Stomach (tissue), 9 donors: Measurements from ENCODE around the gene HOXA6. TPM values are rescaled to one million over a fixed set of nuclear protein-coding genes. Genes with fewer than 3 reads are reported as not detected.

Experiments
- DNase-seq, 2 donors: peaks; one replicate each; pipeline versions ENCODE4 v3.0.0 to v3.0.0-alpha.2; 2013 to 2019
- H3K27ac ChIP-seq, 5 donors: fragments of 200-600 bp in 4 of 5; sonication (generic) in 4 of 5; one replicate each; pipeline ENCODE4 v1.5.1; 2013 to 2019; ENCODE audit warnings: mild to moderate bottlenecking in 1 of 5, moderate library complexity in 1 of 5
- H3K27me3 ChIP-seq, 3 donors: fragments of 200-600 bp; sonication (generic); one replicate each; pipeline ENCODE4 v1.5.1; 2017 to 2019; ENCODE audit warnings: mixed run types in 1 of 3
- H3K36me3 ChIP-seq, 4 donors: fragments of 200-600 bp; sonication (generic); 1 replicate in 3 of 4; 2 replicates in 1 of 4; pipeline ENCODE4 v1.5.1; 2016 to 2019
- H3K4me1 ChIP-seq, 4 donors: fragments of 200-600 bp; sonication (generic); one replicate each; pipeline ENCODE4 v1.5.1; 2016 to 2019
- H3K4me3 ChIP-seq, 4 donors: fragments of 200-600 bp; sonication (generic) in 3 of 4; one replicate each; pipeline ENCODE4 v1.5.1; 2016 to 2019; ENCODE audit warnings: mild to moderate bottlenecking in 1 of 4
- H3K9me3 ChIP-seq, 4 donors: fragments of 200-600 bp; sonication (generic); one replicate each; pipeline ENCODE4 v1.5.1; 2016 to 2019
- EP300 ChIP-seq: sonication (generic); formaldehyde crosslinking; IDR thresholded peaks from one replicate; pipeline ENCODE4 v1.6.1; 2017; ENCODE audit warnings: antibody characterized with exemption
- POLR2A ChIP-seq, 4 donors: fragments of 450-650 bp; IDR thresholded peaks; one replicate each; pipeline ENCODE4 v1.6.1; 2016; ENCODE audit warnings: antibody characterized with exemption in 4 of 4, control low read depth in 2 of 4, mild to moderate bottlenecking in 1 of 4, moderate library complexity in 1 of 4
- POLR2AphosphoS5 ChIP-seq, 3 donors: sonication (generic); formaldehyde crosslinking; IDR thresholded peaks; one replicate each; pipeline ENCODE4 v1.6.1; 2016; ENCODE audit warnings: antibody characterized with exemption in 3 of 3
- WGBS, 5 donors: extraction: QIAGEN DNeasy Blood & Tissue Kit in 3 of 5; methylation state at CpG; one replicate each; pipeline versions ENCODE4 v1.1.5 to v1.1.7; 2013 to 2018; 5-methylcytosine and 5-hydroxymethylcytosine counted together
- intact Hi-C: fragments of 100-400 bp; cut with DNase I; formaldehyde crosslinking; loops from one replicate; pipeline ENCODE4 v1.15.1; 2023; ENCODE audit warnings: low total_unique reads
- polyA plus RNA-seq, 3 donors: library from polyadenylated mRNA; stranded (reverse); fragments of 200-250 nt; gene quantifications; one replicate each; pipeline ENCODE4 v1.2.3, GENCODE V29; 2013
- total RNA-seq, 5 donors: library from RNA; depleted of rRNA; stranded (reverse); fragments of >200 nt; gene quantifications; one replicate each; pipeline versions ENCODE4 v1.1.0 to v1.2.3, GENCODE V29; 2014 to 2016
- TF ChIP-seq, protein P1 (sequence below), 7 experiments: fragments of 450-650 bp in 4 of 7; fragments of 200-600 bp in 3 of 7; sonication (generic) in 3 of 7; IDR thresholded peaks; one replicate each; pipeline ENCODE4 v1.5.1; 2016 to 2019; ENCODE audit warnings: antibody characterized with exemption in 7 of 7, control low read depth in 2 of 7, mild to moderate bottlenecking in 1 of 7
- donor health status: healthy with polysubstance abuse.
- donor health status: Bipolar disorder and iron deficiency.
- donor health status: healthy.

HOXA6 gene
- total and polyA plus RNA-seq, 8 donors, result 0.81 to 12.7 (median 3.7) TPM; not detected in 5

DNA sequence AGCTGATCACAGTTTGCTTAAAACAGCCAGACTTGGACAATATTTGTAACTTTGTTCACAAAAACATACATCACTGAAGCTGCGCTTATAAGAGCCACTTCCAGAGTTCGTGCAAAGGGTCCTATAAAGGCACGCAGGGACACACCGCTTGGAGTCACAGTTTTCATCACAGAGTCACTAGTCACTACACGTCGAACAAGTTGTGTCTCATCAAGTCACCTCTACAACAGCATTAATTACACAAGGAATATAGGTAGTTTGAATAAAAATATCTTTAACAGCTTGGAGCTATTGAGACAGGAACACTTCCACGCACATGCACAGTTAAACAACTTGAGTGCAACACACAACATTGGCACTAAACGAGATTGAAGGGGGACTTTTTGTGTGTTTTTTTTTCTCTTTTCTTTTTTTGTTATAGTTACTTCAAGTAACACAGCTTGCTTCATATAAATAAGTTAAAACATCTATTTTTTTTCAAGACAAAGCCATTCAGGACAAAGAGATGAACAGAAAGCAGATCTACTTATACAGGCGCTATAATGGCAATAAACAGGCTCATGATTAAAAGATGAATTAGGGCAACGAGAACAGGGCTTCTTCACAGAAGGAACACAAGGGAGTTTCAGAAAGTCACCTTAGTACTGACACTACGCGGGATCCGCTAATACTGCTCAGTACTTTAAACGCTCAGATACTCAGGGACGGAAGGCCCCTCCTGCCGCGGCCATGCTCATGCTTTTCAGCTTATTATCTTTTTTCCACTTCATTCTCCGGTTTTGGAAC is 6.2 kb downstream of the HOXA6 start:
- Histone ChIP-seq H3K27ac (peak overlapping the region; percentile 87 to 99 (median 94)), H3K27me3 (peaks cover 0 to 92% (median 64%) of the 10 kb centered on the region in 3 donors), H3K4me1 (peaks cover 0 to 44% (median 13%) of the 10 kb centered on the region in 4 donors), H3K9me3 (peaks cover 0 to 16% (median 0%) of the 10 kb centered on the region in 4 donors), H3K4me3 (peak overlapping the region; percentile 54 to 67 (median 64)), H3K36me3 (peaks cover 0 to 5% (median 0%) of the 10 kb centered on the region in 4 donors)
- WGBS, 5 donors, result 61 to 80% (median 70%) methylated on average over 18 of the region's 18 CpGs
- intact Hi-C loops, result no loop called here
- no peak for DNase-seq
- TF ChIP-seq, protein P1, sequence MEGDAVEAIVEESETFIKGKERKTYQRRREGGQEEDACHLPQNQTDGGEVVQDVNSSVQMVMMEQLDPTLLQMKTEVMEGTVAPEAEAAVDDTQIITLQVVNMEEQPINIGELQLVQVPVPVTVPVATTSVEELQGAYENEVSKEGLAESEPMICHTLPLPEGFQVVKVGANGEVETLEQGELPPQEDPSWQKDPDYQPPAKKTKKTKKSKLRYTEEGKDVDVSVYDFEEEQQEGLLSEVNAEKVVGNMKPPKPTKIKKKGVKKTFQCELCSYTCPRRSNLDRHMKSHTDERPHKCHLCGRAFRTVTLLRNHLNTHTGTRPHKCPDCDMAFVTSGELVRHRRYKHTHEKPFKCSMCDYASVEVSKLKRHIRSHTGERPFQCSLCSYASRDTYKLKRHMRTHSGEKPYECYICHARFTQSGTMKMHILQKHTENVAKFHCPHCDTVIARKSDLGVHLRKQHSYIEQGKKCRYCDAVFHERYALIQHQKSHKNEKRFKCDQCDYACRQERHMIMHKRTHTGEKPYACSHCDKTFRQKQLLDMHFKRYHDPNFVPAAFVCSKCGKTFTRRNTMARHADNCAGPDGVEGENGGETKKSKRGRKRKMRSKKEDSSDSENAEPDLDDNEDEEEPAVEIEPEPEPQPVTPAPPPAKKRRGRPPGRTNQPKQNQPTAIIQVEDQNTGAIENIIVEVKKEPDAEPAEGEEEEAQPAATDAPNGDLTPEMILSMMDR (IDR thresholded peaks at IDR 0.05), result no peak
- TF ChIP-seq POLR2AphosphoS5 (IDR thresholded peaks at IDR 0.05) (no peak), POLR2A (IDR thresholded peaks at IDR 0.05) (no peak), EP300 (no peak)

DNA sequence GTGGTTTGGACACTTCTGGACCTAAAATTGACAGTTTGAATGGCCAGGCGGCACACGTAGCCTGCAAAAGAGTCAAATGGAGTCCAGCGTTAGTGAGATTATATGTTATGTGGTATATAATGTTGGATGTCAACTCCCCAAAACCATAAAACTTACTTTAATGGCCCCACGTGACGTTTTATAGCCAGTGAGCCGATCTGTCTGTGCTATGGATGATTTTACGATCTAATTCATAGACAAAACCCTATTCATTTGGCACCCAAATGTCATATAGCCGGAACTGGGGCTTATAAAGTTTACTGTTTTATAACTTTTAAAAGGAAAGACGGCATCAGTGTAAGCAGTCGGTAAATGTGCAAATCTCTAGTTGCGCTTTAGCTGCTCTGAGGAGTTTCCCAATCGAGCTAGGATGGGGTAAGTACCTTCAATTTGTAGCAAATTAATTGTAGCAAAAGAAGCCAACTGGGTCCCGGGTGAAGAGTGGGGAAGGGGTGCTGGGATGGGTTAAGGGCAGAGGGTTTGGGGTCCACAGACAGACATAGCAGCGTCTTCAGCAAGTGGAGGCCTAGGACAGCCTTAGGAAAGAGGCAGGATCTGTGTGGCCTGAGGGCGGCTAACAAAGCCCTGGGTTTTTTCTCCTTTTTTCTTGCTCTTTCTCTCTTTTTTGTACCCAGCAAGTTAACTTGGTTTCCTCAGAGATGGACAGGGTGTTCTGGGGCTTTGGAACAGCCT is 7.3 kb downstream of the HOXA6 start:
- Histone ChIP-seq H3K27me3 (peaks cover 0 to 92% (median 67%) of the 10 kb centered on the region in 3 donors), H3K36me3 (peaks cover 0 to 5% (median 0%) of the 10 kb centered on the region in 4 donors), H3K4me1 (peaks cover 0 to 53% (median 22%) of the 10 kb centered on the region in 4 donors), H3K27ac (peak overlapping the region; percentile 18 to 99 (median 94)), H3K4me3 (peak overlapping the region; percentile 8 to 67 (median 56)), H3K9me3 (peaks cover 0 to 16% (median 0%) of the 10 kb centered on the region in 4 donors)
- 63 to 78% (median 67%) methylated on average over 15 of the region's 15 CpGs for WGBS, 5 donors
- TF ChIP-seq EP300, result no peak
- TF ChIP-seq, protein P1 (IDR thresholded peaks at IDR 0.05), result no peak
- no peak for TF ChIP-seq POLR2AphosphoS5 (IDR thresholded peaks at IDR 0.05)
- intact Hi-C loops, result no loop called here
- DNase-seq, result no peak

DNA sequence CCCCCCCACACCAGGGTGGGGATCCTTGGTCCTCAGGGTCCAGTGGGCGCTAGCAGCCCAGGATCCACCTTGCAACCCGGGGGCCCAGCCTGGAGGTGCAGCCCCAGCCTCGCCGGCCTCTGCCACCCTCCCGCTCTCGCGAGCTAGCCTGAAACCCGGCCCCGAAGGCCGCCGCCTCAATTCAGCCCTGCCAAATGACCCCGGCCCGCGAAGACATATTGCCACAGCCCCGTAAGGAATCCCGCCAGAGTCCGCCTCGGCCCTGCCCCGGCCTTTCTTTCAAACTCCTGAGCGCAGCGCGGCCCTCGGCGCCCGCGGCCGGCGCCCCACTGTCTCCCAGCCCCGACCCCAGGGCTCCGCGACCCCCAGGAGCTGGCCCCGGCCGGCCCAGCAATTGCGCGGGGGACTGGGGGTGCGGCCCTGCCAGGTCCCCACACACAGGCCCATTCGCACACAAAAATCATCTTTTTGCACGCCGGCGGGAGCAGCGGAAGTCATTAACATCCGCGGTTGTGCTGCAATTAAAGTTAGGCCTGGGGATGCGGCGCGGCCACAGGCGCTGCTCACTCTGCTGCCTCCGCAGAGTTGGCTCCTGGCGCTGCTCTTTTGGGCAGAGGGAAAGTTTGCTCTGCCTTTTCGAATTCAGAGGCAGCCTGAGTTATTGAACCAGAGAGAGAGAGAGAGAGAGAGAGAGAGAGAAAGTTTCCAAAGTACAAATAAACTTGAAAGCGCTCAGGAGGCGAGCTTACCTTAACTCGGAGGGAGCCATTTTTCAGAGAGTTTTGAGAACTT is 8.0 kb downstream of the HOXA6 start:
- 29 to 53% (median 43%) methylated on average over 38 to 53 of the region's 53 CpGs for WGBS, 5 donors
- Histone ChIP-seq H3K27ac (peak overlapping the region; percentile 57 to 99 (median 94)), H3K36me3 (peaks cover 0 to 5% (median 0%) of the 10 kb centered on the region in 4 donors), H3K9me3 (peaks cover 0 to 10% (median 0%) of the 10 kb centered on the region in 4 donors), H3K4me1 (peaks cover 0 to 53% (median 25%) of the 10 kb centered on the region in 4 donors), H3K27me3 (peaks cover 0 to 92% (median 61%) of the 10 kb centered on the region in 3 donors), H3K4me3 (peak overlapping the region; percentile 38 to 67 (median 56))
- intact Hi-C loops, result no loop called here
- DNase-seq, result no peak
- TF ChIP-seq, protein P1 (IDR thresholded peaks at IDR 0.05), result no peak
- no peak for TF ChIP-seq EP300
- TF ChIP-seq POLR2AphosphoS5 (IDR thresholded peaks at IDR 0.05), result no peak
- TF ChIP-seq POLR2A (IDR thresholded peaks at IDR 0.05), result no peak

DNA sequence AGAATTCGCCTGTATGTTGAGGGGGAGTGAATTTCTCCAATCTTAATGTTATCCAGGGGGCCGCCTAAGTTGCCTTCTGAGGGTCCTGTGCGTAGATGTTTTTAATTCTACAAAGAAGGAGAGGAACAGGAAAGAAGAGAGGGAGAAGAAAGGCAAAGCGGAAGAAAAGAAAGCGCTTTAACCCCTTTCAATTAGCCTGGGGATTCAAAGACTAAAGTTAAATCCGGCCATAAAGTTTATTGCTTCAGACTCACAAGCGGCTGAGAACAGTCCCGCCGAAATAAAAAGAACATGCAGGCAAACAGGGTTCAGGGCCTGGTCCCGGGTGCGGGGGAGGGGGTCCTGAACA is 8.6 kb downstream of the HOXA6 start:
- H3K4me1 ChIP-seq, result peaks cover 0 to 52% (median 28%) of the 10 kb centered on the region in 4 donors
- peaks cover 0 to 5% (median 0%) of the 10 kb centered on the region in 4 donors for H3K36me3 ChIP-seq
- DNase-seq, result no peak
- H3K27ac ChIP-seq, result peak overlapping the region; percentile 57 to 99 (median 94)
- H3K4me3 ChIP-seq, result peak overlapping the region; percentile 38 to 67 (median 56)
- H3K9me3 ChIP-seq, result peaks cover 0 to 4% (median 0%) of the 10 kb centered on the region in 4 donors
- peaks cover 0 to 92% (median 55%) of the 10 kb centered on the region in 3 donors for H3K27me3 ChIP-seq
- 50 to 81% (median 71%) methylated on average over 11 of the region's 11 CpGs for WGBS, 5 donors
- TF ChIP-seq POLR2AphosphoS5 (IDR thresholded peaks at IDR 0.05) (no peak), POLR2A (IDR thresholded peaks at IDR 0.05) (no peak), EP300 (no peak)
- TF ChIP-seq, protein P1 (IDR thresholded peaks at IDR 0.05), result no peak
- intact Hi-C loops, result no loop called here
